CD4-positive, alpha-beta T cell (primary cell): Measurements from ENCODE around the gene C21orf58. TPM values are rescaled to one million over a fixed set of nuclear protein-coding genes. Genes with fewer than 3 reads are reported as not detected.

Experiments used
- ATAC-seq: fragments of 200-7000 bp; cut with Tn5 transposase; one replicate; pipeline ENCODE4 v1.10.0; 2022; ENCODE audit warnings: mild to moderate bottlenecking; ENCODE audit not compliant: poor library complexity
- CTCF ChIA-PET: fragments of 350-600 bp; sonication (Branson Sonifier 250); formaldehyde crosslinking; loops from one replicate; lab custom pipeline; 2021; ENCODE audit warnings: antibody characterized with exemption, inconsistent platforms; lab: Charles Lee
- POLR2A ChIA-PET: fragments of 350-600 bp; sonication (Branson Sonifier 250); formaldehyde crosslinking; loops from one replicate; lab custom pipeline; 2021; ENCODE audit warnings: antibody characterized with exemption, inconsistent platforms; lab: Charles Lee
- DNase-seq, 14 experiments: peaks; one replicate each; pipeline ENCODE4 v3.0.0-alpha.2; 2013 to 2020; ENCODE audit warnings: mixed read lengths in 2 of 14
- H3K27ac ChIP-seq, 2 donors: one replicate each; pipeline versions ENCODE4 v1.5.1 to v1.7.0; 2013; ENCODE audit warnings: low read length in 2 of 2, low read depth in 1 of 2, mild to moderate bottlenecking in 1 of 2
- H3K27me3 ChIP-seq, 2 experiments: 1 replicate in 1 of 2; 2 replicates in 1 of 2; pipeline versions ENCODE4 v1.6.1 to v1.7.0; 2013; ENCODE audit warnings: low read length in 2 of 2, control low read depth in 1 of 2, mild to moderate bottlenecking in 1 of 2, moderate library complexity in 1 of 2; ENCODE audit not compliant: insufficient read depth in 2 of 2, control insufficient read depth in 1 of 2
- H3K36me3 ChIP-seq: one replicate; pipeline ENCODE4 v1.6.1; 2013; ENCODE audit warnings: low read length, control low read depth; ENCODE audit not compliant: insufficient read depth
- H3K4me1 ChIP-seq: one replicate; pipeline ENCODE4 v1.6.1; 2013; ENCODE audit warnings: low read length, control low read depth; ENCODE audit not compliant: insufficient read depth
- H3K4me3 ChIP-seq: one replicate; pipeline ENCODE4 v1.5.1; 2013; ENCODE audit warnings: mild to moderate bottlenecking, low read length, moderate library complexity
- H3K9me3 ChIP-seq, 2 experiments: 1 replicate in 1 of 2; 2 replicates in 1 of 2; pipeline versions ENCODE4 v1.6.1 to v1.7.0; 2013; ENCODE audit warnings: low read length in 2 of 2, mild to moderate bottlenecking in 2 of 2, control low read depth in 1 of 2, moderate library complexity in 1 of 2; ENCODE audit not compliant: control insufficient read depth in 1 of 2, insufficient read depth in 1 of 2
- H3K27ac Mint-ChIP-seq: one replicate; pipeline ENCODE4 v1.8.0; 2020; ENCODE audit warnings: mixed read lengths
- H3K27me3 Mint-ChIP-seq: one replicate; pipeline ENCODE4 v1.8.0; 2021; ENCODE audit warnings: mixed read lengths
- H3K36me3 Mint-ChIP-seq: one replicate; pipeline ENCODE4 v1.8.0; 2021; ENCODE audit warnings: low read depth, mixed read lengths
- H3K4me1 Mint-ChIP-seq: one replicate; pipeline ENCODE4 v1.8.0; 2021; ENCODE audit warnings: low read depth, mixed read lengths
- H3K4me3 Mint-ChIP-seq: one replicate; pipeline ENCODE4 v1.8.0; 2020; ENCODE audit warnings: mild to moderate bottlenecking, mixed read lengths
- H3K9me3 Mint-ChIP-seq: one replicate; pipeline ENCODE4 v1.8.0; 2020; ENCODE audit warnings: mixed read lengths
- intact Hi-C, 2 experiments: fragments of 100-400 bp; cut with DNase I in 1 of 2; cut with micrococcal nuclease in 1 of 2; formaldehyde crosslinking; loops; one replicate each; pipeline versions ENCODE4 v1.15.1 to v1.9.0; 2023 to 2025; cut with DNase I, micrococcal nuclease
- total RNA-seq, 174 experiments: library from RNA in 2 of 174; stranded (reverse) in 2 of 174; gene quantifications; one replicate each; pipeline ENCODE4 v1.2.3 and lab custom pipeline; 2021 to 2026
- TF ChIP-seq, protein P1 (sequence below): fragments of 200-600 bp; IDR thresholded peaks from one replicate; pipeline ENCODE4 v1.8.0; 2022; ENCODE audit warnings: antibody characterized with exemption, mild to moderate bottlenecking

The C21orf58 gene
- total RNA-seq, 2 experiments from 2014 or later, result 2.0 to 2.8 TPM

- Histone ChIP-seq H3K9me3 (peaks cover 0 to 4% of the 10 kb centered on the region in 2 experiments), H3K27ac (no peak overlapping the region), H3K36me3 (peaks cover 6% of the 10 kb centered on the region), H3K27me3 (no peaks in the 10 kb centered on the region), H3K4me3 (no peak overlapping the region), H3K4me1 (peaks cover 22% of the 10 kb centered on the region)
- Mint-ChIP-seq H3K4me3 (no peak overlapping the region), H3K36me3 (peaks cover 37% of the 10 kb centered on the region), H3K27me3 (no peaks in the 10 kb centered on the region), H3K9me3 (no peaks in the 10 kb centered on the region), H3K27ac (no peak overlapping the region), H3K4me1 (peaks cover 22% of the 10 kb centered on the region)
- ATAC-seq, result no peak
- ChIA-PET POLR2A (no interaction called here), CTCF (interaction anchor here (0.7 kb wide), 1 partner anchor 35 kb away, joined by 3 read pairs; no protein-coding TSS in a partner anchor)
- TF ChIP-seq, protein P1, sequence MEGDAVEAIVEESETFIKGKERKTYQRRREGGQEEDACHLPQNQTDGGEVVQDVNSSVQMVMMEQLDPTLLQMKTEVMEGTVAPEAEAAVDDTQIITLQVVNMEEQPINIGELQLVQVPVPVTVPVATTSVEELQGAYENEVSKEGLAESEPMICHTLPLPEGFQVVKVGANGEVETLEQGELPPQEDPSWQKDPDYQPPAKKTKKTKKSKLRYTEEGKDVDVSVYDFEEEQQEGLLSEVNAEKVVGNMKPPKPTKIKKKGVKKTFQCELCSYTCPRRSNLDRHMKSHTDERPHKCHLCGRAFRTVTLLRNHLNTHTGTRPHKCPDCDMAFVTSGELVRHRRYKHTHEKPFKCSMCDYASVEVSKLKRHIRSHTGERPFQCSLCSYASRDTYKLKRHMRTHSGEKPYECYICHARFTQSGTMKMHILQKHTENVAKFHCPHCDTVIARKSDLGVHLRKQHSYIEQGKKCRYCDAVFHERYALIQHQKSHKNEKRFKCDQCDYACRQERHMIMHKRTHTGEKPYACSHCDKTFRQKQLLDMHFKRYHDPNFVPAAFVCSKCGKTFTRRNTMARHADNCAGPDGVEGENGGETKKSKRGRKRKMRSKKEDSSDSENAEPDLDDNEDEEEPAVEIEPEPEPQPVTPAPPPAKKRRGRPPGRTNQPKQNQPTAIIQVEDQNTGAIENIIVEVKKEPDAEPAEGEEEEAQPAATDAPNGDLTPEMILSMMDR, result no peak
- no peak for DNase-seq
- intact Hi-C loops, result no loop called here
Measured at GRCh38 chr21:46291561-46291960, 32.1 kb downstream of the C21orf58 start.

DNA sequence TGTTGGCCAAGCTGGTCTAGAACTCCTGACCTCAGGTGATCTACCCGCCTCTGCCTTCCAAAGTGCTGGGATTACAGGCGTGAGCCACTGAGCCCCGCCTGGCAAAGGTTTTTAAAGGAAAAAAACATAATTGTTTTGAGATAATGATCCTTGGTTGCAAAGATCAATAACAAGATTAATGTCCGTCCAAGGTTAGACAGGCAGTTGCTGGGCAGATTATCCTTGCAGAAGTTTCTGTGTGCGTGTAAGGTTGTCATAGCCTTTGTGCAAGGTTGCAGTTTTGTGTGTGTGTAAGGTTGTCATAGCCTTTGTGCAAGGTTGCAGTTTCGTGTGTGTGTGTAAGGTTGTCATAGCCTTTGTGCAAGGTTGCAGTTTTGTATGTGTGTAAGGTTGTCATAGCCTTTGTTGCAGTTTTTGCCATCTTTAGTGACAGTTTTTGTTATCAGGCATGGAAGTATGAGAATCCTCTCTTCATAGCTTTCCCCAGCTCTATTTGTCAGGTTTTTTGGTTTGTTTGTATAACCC, 34.0 kb downstream of the C21orf58 start:
- Mint-ChIP-seq H3K4me3 (no peak overlapping the region), H3K4me1 (peaks cover 34% of the 10 kb centered on the region), H3K27ac (no peak overlapping the region), H3K9me3 (no peaks in the 10 kb centered on the region), H3K36me3 (peaks cover 43% of the 10 kb centered on the region), H3K27me3 (no peaks in the 10 kb centered on the region)
- Histone ChIP-seq H3K36me3 (peaks cover 8% of the 10 kb centered on the region), H3K4me3 (no peak overlapping the region), H3K27me3 (no peaks in the 10 kb centered on the region), H3K27ac (no peak overlapping the region), H3K9me3 (peaks cover 0 to 4% of the 10 kb centered on the region in 2 experiments), H3K4me1 (peaks cover 16% of the 10 kb centered on the region)
- TF ChIP-seq, protein P1, result no peak
- ATAC-seq (no peak), DNase-seq (no peak)
- ChIA-PET POLR2A (no interaction called here), CTCF (no interaction called here)
- intact Hi-C loops, result loop anchor here in 1 of 2 experiments (5.0 to 10.0 kb wide), 4 partner anchors 33 to 315 kb away; partner anchors contain the start of genes C21orf58, LSS and PCNT

DNA sequence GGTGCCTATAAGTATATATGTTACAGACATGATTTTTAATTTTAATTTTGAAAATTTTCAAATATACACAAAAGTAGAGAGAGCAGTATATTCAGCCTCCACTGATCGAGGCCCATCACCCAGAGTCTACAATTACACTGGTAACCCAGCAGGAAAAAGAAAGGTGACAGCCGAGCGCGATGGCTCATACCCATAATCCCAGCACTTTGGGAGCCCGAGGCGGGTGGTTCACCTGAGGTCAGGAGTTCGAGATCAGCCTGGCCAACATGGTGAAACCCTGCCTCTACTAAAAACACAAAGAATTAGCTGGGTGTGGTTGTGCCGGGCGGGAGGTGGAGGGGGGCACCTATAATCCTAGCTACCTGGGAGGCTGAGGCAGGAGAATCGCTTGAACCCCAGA, 36.1 kb downstream of the C21orf58 start:
- H3K27ac Mint-ChIP-seq, result peak overlapping the region; percentile 86
- TF ChIP-seq, protein P1, result no peak
- Histone ChIP-seq H3K27ac (no peak overlapping the region), H3K27me3 (no peaks in the 10 kb centered on the region), H3K9me3 (peaks cover 0 to 4% of the 10 kb centered on the region in 2 experiments), H3K36me3 (peaks cover 18% of the 10 kb centered on the region), H3K4me1 (peaks cover 36% of the 10 kb centered on the region), H3K4me3 (no peak overlapping the region)
- DNase-seq (no peak), ATAC-seq (no peak)
- H3K4me1 Mint-ChIP-seq, result peaks cover 54% of the 10 kb centered on the region
- H3K36me3 Mint-ChIP-seq, result peaks cover 56% of the 10 kb centered on the region
- no peaks in the 10 kb centered on the region for H3K27me3 Mint-ChIP-seq
- H3K9me3 Mint-ChIP-seq, result no peaks in the 10 kb centered on the region
- intact Hi-C loops, result loop anchor here in 1 of 2 experiments (5.0 to 10.0 kb wide), 4 partner anchors 35 to 313 kb away; partner anchors contain the start of genes C21orf58, LSS and PCNT
- H3K4me3 Mint-ChIP-seq, result peak overlapping the region; percentile 30
- ChIA-PET POLR2A (no interaction called here), CTCF (no interaction called here)
